HG02981 (cell line): ENCODE data around the gene ERN2.
"Not testable (repeated sequence)": the region's sequence is repeated elsewhere in the genome, so short reads cannot be mapped to it uniquely, and the experiment has no call there.

Experiments
- ATAC-seq: cut with Tn5 transposase; IDR thresholded peaks from one replicate; pipeline ENCODE4 v1.9.1; 2021; ENCODE audit warnings: mild to moderate bottlenecking, moderate library complexity; ENCODE audit not compliant: unreplicated experiment

The ERN2 gene

GRCh38 chr16:23722613-23723240 is 9.7 kb upstream of the ERN2 start:
- not testable (repeated sequence) for ATAC-seq

- no peak for ATAC-seq
Measured at GRCh38 chr16:23716484-23716883, 3.5 kb upstream of the ERN2 start.

GRCh38 chr16:23711785-23712184 is 1.2 kb downstream of the ERN2 start:
- no peak for ATAC-seq

GRCh38 chr16:23710504-23710903 is 2.5 kb downstream of the ERN2 start:
- no peak for ATAC-seq

- ATAC-seq = no peak
Measured at GRCh38 chr16:23710008-23710407, 3.0 kb downstream of the ERN2 start.

- no peak for ATAC-seq
Measured at GRCh38 chr16:23709536-23709935, 3.5 kb downstream of the ERN2 start.

GRCh38 chr16:23706439-23706838 is 6.6 kb downstream of the ERN2 start:
- no peak for ATAC-seq

GRCh38 chr16:23705517-23705902 is 7.5 kb downstream of the ERN2 start:
- no peak for ATAC-seq

GRCh38 chr16:23704772-23705516 is 8.1 kb downstream of the ERN2 start:
- ATAC-seq = no peak

- ATAC-seq = no peak
Measured at GRCh38 chr16:23702951-23703350, 10.1 kb downstream of the ERN2 start.

- ATAC-seq = no peak
Measured at GRCh38 chr16:23701045-23701444, 12.0 kb downstream of the ERN2 start.

GRCh38 chr16:23700509-23700908 is 12.5 kb downstream of the ERN2 start:
- ATAC-seq = no peak

- ATAC-seq = no peak
Measured at GRCh38 chr16:23700093-23700492, 12.9 kb downstream of the ERN2 start.

- ATAC-seq = no peak
Measured at GRCh38 chr16:23699100-23699499, 13.9 kb downstream of the ERN2 start.

- no peak for ATAC-seq
Measured at GRCh38 chr16:23695756-23696155, 17.3 kb downstream of the ERN2 start.

- ATAC-seq = no peak
Measured at GRCh38 chr16:23694644-23695373, 18.2 kb downstream of the ERN2 start.

- no peak for ATAC-seq
Measured at GRCh38 chr16:23694265-23694643, 18.8 kb downstream of the ERN2 start.

GRCh38 chr16:23692190-23692837 is 20.7 kb downstream of the ERN2 start:
- ATAC-seq = no peak

- ATAC-seq = no peak
Measured at GRCh38 chr16:23691483-23692189, 21.4 kb downstream of the ERN2 start.

GRCh38 chr16:23690771-23691482 is 22.1 kb downstream of the ERN2 start:
- ATAC-seq = no peak
